GM18499 (cell line): ENCODE results near the gene SESN3.
"Not testable (repeated sequence)": the region's sequence is repeated elsewhere in the genome, so short reads cannot be mapped to it uniquely, and the experiment has no call there.

Experiments used
- ATAC-seq: cut with Tn5 transposase; IDR thresholded peaks from one replicate; pipeline ENCODE4 v1.9.1; 2021; ENCODE audit warnings: moderate number of reproducible peaks; ENCODE audit not compliant: insufficient read depth, unreplicated experiment

The SESN3 gene

GRCh38 chr11:95228081-95228749, 2.8 kb downstream of the SESN3 start:
- no peak for ATAC-seq

- not testable (repeated sequence) for ATAC-seq
Measured at GRCh38 chr11:95227060-95227459, 3.9 kb downstream of the SESN3 start.

GRCh38 chr11:95222817-95223216, 8.2 kb downstream of the SESN3 start:
- ATAC-seq: no peak

- ATAC-seq: no peak
Measured at GRCh38 chr11:95219599-95219998, 11.4 kb downstream of the SESN3 start.

- ATAC-seq: no peak
Measured at GRCh38 chr11:95218149-95218548, 12.9 kb downstream of the SESN3 start.

- no peak for ATAC-seq
Measured at GRCh38 chr11:95212609-95213008, 18.4 kb downstream of the SESN3 start.

GRCh38 chr11:95209535-95209934, 21.5 kb downstream of the SESN3 start:
- ATAC-seq: not testable (repeated sequence)

- ATAC-seq: no peak
Measured at GRCh38 chr11:95200781-95201457, 30.1 kb downstream of the SESN3 start.

GRCh38 chr11:95195831-95196230, 35.2 kb downstream of the SESN3 start:
- ATAC-seq: no peak

- no peak for ATAC-seq
Measured at GRCh38 chr11:95193541-95193940, 37.5 kb downstream of the SESN3 start.

GRCh38 chr11:95192717-95193116, 38.3 kb downstream of the SESN3 start:
- no peak for ATAC-seq

GRCh38 chr11:95187723-95188122, 43.3 kb downstream of the SESN3 start:
- no peak for ATAC-seq

- no peak for ATAC-seq
Measured at GRCh38 chr11:95182397-95182796, 48.6 kb downstream of the SESN3 start.

- no peak for ATAC-seq
Measured at GRCh38 chr11:95175818-95176380, 55.1 kb downstream of the SESN3 start.

GRCh38 chr11:95170294-95170693, 60.7 kb downstream of the SESN3 start:
- ATAC-seq: no peak

GRCh38 chr11:95166781-95167180, 64.2 kb downstream of the SESN3 start:
- ATAC-seq: no peak

- ATAC-seq: no peak
Measured at GRCh38 chr11:95165638-95166037, 65.4 kb downstream of the SESN3 start.

GRCh38 chr11:95163106-95163505, 67.9 kb downstream of the SESN3 start:
- ATAC-seq: no peak

- no peak for ATAC-seq
Measured at GRCh38 chr11:95161248-95161647, 69.8 kb downstream of the SESN3 start.

- no peak for ATAC-seq
Measured at GRCh38 chr11:95157824-95158223, 73.2 kb downstream of the SESN3 start.

- no peak for ATAC-seq
Measured at GRCh38 chr11:95156916-95157541, 74.0 kb downstream of the SESN3 start.
